GM21737 (cell line): Measurements from ENCODE around the gene EXTL1.
"Not testable (repeated sequence)": the region's sequence is repeated elsewhere in the genome, so short reads cannot be mapped to it uniquely, and the experiment has no call there.

ENCODE experiments used
- ATAC-seq: cut with Tn5 transposase; IDR thresholded peaks from one replicate; pipeline ENCODE4 v1.9.1; 2021; ENCODE audit warnings: mild to moderate bottlenecking, moderate library complexity; ENCODE audit not compliant: unreplicated experiment

The EXTL1 gene, protein sequence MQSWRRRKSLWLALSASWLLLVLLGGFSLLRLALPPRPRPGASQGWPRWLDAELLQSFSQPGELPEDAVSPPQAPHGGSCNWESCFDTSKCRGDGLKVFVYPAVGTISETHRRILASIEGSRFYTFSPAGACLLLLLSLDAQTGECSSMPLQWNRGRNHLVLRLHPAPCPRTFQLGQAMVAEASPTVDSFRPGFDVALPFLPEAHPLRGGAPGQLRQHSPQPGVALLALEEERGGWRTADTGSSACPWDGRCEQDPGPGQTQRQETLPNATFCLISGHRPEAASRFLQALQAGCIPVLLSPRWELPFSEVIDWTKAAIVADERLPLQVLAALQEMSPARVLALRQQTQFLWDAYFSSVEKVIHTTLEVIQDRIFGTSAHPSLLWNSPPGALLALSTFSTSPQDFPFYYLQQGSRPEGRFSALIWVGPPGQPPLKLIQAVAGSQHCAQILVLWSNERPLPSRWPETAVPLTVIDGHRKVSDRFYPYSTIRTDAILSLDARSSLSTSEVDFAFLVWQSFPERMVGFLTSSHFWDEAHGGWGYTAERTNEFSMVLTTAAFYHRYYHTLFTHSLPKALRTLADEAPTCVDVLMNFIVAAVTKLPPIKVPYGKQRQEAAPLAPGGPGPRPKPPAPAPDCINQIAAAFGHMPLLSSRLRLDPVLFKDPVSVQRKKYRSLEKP

DNA sequence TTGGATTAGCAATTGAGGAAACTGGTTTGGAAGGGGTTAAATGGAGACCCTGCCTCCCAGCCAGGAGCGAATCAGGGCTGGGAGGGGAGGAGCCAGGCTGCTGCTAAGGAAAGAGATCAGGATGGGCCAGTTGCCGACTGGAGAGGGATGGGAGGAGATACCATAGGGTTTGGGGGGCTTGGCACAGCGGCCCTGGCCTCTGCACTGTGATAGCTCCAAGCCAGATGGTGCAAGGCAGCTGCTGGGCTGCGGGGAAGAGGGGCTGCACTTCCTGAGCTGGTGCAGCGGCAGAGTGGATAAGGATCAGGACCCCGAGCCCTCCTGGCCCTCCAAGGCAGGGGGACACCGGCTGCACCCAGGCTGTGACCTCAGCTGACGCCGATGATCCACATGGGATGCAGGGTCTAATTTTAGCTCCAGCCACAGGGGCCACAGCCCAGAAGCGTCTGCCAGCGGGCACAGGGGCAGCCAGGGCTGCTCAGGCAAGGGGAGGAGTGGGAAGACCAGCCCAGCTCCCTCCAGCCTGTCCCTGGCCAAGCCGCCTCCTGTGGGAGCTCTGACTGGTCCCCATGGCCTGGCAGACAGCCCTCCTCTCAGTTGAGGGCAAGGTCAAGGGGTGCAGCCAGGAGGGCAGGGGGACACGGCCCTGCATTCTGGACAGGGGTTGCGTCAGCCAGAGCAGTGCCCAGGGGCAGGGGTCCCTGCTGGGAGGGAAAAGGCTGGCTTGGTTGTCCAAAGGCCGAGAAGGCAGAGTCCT is at the start of gene EXTL1:
Gene EXTL1, plus strand, starts transcription at position 129 of the 757 bp plus-strand sequence. CDS start 872 bp downstream, outside the sequence.
- ATAC-seq, result no peak

DNA sequence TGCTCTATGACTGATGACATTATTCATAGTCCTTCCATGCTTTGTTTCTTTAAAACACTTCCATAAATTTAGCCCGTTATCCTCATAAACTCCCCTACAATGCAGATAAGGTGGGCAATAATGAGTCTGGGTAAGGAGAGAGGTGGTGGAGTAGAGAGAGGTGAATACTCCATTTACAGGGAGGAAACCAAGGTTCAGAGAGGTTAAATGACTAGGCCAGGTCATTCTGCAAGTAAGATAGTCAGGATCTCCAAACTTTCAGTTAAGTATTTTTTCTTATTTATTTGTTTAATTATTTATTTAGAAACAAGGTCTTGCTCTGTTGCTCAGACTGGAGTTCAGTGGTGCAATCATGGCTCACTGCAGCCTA is 49.8 kb upstream of the EXTL1 start:
- ATAC-seq, result no peak

DNA sequence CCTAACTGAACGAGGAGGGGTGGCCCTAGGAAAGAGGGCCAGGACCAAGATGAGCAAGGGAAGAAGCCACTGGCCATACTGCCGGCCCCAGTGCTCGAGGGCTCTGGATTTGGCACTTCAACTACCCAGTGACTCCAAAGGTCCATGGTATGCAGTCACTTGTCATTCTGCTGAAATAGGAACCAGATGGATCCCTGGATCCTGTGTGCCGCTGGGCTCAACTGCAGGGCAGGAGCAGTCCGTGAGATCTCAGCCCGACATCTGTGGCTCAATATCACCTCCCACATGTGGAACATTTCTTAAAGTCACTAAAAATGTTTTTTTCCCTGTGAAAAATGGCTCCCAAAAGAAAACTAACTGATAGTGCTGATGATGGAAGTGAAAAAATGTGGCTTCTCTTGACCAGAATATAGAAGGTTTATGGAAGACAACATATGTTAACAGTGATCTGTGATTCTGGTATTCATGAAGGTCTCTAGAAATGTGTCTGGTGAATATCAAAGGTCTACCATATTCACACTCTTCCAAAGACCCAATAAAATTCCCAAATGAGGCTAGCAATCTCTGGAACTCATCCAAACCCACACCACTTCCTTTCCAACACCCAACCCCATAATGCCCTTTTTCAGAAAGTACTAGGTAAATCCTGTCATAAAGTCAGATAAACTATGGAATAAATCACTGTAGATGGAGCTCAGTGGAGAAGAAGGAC is 47.8 kb upstream of the EXTL1 start:
- no peak for ATAC-seq

DNA sequence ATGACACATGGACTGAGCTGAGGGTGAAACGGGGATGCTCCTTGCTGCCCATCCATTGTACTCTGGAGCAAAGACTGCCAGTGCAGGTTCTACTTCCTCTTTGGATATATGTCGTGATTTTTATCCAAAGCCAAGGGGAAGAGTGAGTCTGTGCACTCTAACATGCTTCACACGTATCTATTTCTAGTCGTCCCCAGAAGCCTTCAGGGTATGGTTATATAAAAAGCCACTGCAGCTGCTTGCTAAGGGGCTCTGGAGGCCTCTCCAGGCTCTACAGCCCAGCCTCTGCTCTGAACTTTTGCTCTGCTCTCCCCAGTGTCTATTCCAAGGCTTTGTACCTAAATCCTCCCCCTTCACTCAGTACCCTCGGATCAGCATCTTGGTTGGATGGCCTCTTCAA is 43.8 kb upstream of the EXTL1 start:
- ATAC-seq, result no peak

DNA sequence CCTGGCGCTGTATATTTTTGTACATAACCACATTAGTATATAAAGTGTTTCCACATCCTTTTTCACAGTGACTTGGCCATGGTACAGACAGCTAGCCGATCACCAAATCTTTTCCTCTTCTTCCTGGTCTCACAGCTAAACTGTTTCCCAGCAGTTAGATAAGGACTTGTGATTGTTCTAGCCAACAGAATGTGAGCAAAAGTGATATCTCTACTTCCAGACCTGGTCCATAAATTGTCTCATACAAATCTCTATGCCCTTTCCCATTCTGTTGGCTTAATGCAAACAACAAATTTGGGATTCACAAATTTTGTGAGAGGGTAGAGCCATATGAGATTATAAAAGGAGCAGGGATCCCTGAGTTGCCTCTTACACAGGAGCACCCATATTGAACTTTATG is 43.2 kb upstream of the EXTL1 start:
- no peak for ATAC-seq

DNA sequence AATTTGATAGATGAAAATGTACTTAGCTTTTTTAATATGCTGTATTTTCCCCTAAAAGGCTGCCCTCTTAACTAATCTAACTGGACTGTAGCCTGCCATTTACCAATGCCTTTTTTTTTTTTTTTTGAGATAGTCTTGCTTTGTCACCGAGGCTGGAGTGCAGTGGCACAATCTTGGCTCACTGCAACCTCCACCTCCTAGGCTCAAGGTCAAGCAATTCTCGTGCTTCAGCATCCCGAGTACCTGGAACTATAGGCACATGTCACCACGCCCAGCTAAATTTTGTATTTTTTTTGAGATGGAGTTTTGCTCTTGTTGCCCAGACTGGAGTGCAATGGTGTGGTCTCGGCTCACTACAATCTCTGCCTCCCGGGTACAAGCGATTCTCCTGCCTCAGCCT is 42.4 kb upstream of the EXTL1 start:
- no peak for ATAC-seq

DNA sequence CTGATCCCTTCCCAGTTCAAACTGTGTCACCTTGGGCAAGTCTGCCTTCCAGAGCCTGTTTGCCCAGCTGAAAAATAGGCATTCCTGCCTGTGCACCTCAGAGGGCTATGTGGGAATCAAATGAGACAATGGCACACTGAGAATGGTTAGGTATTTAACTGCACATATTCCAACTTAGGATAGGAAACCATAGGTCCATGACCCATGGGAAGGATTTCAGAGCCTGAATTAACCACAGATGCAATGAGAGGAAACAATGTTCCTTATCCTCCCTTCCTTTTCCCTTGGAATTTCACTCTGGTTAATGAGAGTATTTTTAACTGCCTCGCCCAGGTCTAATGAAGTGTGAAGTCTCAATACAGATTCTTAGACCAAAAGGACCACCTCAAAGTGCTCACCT is 36.4 kb upstream of the EXTL1 start:
- ATAC-seq, result no peak

DNA sequence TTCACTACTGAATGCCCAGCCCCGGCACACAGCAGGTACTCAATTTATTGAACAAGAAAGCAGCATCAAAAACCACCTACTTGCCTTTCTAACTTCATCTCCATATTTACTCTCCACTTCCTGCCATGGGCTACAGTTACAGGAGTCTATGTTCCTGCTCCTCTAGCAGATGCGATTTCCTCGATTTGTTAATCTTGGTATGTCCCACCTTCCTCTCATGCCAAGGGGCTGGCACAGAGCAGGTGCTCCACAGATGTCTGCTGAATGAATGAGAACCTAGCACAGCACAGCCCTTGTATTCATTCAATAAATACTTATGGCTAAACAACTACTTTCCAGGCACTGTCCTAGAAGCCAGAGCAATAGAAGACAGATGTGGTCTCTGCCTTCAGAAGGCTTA is 35.9 kb upstream of the EXTL1 start:
- no peak for ATAC-seq

DNA sequence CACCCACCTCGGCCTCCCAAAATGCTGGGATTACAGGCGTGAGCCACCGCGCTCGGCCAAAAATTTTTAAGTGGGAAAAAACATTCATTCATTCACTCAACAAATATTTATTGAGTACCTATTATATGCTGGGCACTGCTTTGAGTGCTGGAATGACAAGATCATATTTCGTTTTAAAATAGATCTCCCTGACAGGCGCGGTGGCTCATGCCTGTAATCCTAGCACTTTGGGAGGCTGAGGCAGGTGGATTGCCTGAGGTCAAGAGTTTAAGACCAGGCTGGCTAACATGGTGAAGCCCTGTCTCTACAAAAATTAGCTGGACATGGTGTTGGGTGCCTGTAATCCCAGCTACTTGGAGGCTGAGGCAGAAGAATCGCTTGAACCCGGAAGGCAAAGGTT is 34.8 kb upstream of the EXTL1 start:
- not testable (repeated sequence) for ATAC-seq

DNA sequence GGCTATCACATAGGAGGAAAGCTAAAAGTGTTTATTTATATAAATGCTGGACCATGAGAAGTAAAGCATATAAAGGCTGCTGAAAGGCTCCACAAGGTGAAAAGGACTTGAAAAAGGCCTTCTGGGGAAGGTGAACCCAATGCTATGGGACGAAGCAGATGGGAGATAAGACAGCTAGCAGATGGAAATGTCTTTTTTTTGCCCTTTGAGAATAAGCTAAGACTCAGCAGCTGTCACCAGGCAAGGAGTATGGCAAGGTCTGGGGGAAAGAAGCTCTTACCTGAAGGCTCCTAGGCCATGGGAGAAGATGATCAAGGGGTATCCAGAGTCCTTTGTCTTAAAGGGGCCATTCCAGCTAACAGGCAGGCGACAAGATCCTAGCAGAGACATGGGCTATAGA is 33.6 kb upstream of the EXTL1 start:
- ATAC-seq, result no peak

DNA sequence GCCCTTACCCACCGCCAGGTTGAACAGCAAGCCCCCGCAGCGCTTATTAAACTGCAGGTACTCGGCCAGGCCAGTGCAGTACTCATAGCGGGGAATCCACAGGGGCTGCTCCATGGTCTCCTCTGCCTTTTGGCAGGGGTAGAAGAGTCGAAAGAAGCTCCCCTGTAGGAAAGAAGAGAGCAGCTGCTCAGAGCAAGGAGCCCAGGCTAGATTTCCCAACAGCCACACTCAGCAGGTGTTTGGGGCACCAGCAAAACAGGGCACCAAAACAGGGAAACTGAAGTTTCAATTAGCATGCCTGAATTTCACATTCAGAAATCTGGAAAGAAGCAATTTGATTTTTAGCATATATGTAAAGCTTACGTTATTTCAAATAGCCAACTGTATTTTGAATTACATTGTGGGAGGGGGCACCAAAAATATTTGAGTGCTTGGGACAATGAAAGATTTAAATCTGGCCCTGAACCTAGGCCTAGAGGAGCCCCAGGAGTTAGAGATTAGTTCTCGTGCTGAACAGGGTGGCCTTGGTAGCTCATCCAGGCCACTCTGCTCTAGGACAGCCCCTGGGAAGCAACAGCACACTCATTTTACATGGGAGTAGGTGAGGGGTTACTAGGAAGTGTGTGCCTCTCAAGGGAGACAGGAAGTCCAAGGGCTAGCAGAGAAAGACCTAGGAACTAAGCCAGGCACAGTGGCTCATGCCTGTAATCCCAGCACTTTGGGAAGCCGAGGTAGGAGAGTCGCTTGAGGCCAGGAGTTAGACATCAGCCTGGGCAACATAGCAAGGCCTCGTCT is 31.9 kb upstream of the EXTL1 start:
- no peak for ATAC-seq

DNA sequence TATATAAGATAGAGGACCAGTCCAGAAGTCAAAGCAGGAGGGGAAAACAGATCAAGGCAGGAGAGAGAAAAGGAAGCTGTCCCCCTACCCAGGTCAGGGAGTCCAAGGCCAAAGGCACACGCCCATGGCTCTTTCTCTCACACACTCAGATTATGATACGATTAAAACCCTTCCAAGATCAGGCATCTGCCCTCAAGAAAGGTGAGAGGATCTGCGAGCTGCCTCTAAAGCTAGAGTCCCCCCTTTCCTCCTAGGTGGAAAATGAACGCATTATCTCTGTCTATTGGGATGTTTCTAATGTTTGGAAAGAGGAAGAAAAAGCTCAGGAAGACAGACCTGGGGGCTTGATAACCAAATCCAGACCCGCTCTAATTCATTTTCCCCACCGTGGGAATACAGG is 31.3 kb upstream of the EXTL1 start:
- no peak for ATAC-seq

DNA sequence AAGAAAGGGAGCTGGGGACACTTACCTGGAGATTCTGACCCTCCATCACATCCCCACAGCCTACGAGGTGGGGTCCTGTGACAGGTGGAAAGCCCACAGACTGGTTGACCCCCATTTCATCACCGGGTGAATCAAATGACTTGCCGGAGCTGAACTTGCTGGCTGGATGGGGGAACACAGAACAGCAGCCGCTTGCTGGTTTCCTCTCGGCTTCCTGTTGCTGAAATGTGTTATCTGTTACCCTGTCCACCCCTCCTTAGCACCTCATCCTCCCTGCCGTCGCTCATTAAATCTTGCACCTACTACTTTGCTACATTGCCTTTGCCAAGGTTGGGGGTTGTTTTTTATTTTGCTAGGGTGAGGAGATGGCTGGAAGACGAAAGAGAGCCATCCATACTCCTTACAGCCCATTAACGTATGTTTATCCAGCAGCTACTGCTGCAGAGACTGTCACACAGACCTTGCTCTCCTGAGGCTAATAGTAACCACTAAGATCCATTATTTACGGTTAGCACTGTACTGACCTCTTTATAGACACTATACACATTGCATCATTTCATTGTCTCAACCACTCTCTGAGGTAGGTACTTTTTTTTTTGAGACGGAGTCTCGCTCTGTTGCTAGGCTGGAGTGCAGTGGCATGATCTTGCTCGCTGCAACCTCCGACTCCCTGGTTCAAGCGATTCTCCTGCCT is 30.7 kb upstream of the EXTL1 start:
- ATAC-seq, result no peak

DNA sequence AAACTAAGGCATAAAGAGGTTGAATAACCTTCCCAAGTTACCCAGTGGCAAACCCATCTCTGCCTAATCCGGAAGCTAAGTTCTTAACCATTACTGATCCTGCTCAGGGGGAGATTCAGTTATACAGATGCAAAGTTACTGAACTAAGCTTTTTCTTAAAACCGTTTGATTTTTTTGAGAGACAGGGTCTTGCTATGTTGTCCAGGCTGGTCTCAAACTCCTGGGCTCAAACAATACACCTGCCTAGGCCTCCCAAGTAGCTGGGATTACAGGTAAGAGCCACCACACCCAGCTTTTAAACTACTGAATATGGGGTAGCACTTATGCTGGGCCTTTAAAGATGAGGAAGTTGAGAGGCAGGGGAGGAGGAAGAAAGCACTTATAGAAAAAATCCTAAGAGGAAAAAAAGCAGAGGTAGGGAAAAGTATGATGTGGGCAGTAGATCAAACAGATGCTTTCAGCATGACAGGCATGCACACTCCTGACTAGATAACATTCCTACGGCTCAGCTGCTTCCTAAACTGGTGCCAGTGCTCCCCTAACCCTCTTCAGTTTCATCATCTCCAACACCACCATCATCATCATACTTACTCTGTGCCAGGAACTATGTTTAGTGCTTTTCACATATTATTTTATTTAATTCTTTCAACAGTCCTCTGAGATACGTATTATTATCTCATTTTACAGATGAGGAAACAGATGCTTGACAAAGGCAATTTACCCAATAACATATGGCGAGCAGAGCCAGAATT is 29.5 kb upstream of the EXTL1 start:
- no peak for ATAC-seq

DNA sequence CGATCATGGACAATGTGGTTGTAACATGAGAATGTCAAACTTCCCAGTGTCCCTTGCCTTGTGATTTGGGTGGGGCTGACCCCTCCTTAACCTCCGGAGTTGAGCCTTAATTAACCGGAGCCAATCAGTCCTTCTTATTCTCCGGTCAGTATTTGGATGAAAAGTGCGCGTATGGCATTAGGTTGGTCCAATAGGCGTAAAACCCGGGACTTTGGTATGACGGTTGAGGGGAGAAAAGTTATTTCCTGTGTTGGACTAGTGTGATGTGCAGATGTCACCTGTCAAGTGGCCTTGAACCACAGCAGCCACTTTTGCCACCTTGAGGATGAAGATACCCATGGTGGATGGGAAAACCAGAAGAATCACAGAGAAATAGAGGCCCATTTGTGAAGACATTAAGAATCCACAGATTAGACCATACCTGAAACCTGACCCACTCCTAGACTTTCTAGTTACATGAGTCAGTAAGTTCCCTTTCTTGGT is 28.8 kb upstream of the EXTL1 start:
- no peak for ATAC-seq

DNA sequence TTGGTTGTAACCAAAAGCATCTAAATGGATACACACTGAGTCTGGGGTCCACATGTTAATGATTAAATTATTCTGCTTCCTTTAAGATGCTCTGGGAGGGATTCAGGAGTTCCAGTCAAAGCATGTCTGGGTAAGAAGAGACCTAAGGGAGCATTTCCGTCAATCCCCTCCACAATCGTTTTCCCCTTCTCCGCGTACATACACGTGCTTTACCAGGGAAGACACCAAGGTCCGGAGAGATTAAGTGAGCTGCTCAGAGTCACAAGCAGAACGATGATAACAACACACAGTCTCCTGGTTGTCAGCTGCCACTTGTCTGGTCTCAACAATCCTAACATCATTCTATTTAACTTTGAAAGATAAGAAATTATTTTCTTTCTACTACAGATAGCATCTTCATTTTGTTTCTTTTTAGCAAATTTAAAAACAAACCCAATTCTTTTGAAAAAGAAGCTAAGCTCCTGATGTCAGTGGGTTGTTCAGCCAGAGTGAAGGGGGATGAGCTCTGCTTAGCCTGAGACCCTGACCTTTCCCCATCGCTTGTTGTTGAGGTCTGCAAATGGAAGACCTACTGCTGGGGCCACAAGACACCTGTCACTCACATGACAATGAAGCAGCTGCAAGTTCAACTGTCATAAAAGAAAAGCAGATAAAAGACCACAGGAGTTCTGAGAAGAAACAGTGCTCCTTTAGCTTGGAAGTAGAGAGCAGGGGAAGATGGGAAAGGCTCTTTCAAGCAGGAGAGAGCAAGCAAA is 28.2 kb upstream of the EXTL1 start:
- ATAC-seq, result no peak

DNA sequence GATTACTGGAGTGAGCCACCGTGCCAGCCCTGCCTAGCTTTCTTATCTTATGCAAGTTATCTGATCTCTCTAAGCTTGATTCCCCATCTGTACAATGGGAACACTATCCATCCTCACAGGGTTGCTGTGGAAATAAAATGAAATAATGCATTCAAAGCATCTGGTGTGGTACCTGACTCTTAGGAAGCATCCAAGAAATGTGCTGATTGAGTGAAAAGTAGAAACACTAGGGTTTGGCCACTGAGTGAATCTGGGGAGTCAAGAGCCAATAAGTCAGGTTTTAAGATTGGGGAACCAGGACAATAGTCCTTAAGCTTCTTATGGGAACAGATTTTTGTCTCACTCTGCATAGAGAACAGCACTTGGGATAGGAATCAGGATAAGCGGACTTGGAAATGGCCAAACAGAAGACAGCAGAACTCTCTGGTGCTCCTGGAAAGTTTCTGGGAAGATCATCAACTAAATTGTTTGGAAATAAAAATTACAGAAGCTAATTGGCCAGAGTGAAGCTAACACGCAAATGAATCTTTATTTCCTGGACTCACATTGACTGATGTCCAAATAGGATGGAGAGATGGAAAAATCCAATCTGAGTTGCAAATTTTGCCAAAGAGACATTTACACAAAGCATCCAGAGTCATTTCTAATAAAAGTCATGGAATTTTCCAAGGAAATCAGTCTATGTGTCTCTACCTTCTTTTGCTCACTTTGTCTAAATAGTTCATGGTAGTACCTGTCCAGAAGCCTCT is 27.0 kb upstream of the EXTL1 start:
- ATAC-seq, result no peak
